ENCODE results near the gene ARHGAP10.

Gene ARHGAP10

DNA sequence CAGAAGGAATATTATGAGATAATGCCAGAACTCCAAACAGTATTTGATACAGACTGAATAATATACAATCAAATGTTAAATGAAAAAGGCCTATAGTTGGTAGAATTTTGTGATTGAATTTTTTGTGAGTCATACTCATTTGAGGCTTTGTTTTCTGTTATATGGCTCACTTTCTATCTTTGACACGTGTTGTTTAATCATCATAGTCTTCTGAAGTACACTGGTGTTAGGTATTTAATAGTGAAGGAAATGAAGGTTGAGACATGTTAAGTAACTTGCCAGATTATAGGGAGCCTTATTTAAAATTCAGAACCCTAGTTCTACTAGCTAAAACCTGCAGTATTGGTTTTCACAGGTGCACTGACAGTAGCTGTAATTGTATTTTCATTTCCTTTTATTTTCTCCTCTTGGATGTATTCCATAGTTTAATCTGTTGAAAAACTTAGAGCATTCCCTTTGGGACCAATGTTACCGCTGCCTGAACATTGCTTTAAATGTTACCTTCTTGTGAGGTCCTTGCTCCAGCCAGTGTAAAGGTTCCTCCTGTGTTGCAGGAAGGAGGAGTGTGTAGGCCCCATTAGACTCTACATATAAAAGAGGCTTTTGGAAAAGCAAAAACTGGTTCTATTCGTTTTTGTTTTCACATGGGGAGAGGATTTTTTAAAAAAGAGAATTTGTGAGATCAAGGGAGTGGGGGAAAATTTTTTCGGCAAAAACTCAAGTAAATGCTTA, 224.1 kb downstream of the ARHGAP10 start:
- DNase-seq (ENCODE audit: low read depth): no peak

- no peak for DNase-seq (ENCODE audit: low read depth)
Observed at GRCh38 chr4:147957446-147957845, 225.6 kb downstream of the ARHGAP10 start.

DNA sequence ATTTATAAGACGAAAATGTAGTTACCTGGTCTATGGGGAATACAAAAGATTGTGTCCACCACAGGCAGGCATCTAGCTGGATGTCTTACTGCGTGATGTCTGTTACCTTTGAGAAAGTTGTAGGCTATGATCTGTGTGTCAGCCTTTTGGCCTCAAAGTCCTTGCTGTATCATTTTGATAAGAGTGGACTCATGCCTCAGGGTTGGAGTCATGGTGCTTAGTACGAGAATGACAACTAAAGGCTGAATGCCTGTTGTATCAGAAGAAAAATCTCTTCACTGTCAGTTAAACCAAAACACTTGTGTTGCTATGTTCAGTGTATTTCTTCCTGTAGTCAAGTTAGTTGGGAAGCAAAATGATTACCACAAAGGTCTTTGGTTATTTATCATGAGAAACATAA, 226.2 kb downstream of the ARHGAP10 start:
- no peak for DNase-seq (ENCODE audit: low read depth)

DNA sequence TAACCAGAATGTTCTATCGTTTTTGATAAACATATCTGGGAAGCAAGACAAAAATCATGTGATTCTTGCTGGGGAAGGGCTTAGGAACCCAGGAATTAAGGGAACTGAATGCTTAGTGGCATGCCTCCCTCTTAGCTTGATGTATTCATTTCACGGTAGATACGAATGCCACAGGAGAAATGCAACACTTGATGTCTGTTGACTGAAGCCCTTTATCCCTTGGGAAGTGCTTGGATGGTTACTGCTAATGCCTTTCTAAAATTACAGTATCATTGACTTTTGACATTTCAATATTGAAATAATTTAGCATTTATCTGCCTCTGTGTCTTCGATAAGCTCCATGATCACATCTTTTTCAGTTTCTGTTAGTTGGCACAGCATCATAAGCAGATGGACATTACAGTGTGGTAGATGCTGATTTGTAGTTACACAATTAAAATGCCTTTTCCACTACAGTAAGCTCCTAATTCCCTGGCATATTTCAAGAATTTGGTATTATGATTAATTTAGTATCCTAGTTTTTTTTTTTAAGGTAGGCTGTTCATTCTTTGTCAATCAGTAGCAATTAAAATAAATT, 226.7 kb downstream of the ARHGAP10 start:
- DNase-seq (ENCODE audit: low read depth): no peak

- DNase-seq (ENCODE audit: low read depth): no peak
Observed at GRCh38 chr4:147960971-147961370, 229.1 kb downstream of the ARHGAP10 start.

GRCh38 chr4:147963839-147964238, 232.0 kb downstream of the ARHGAP10 start:
- no peak for DNase-seq (ENCODE audit: low read depth)

DNA sequence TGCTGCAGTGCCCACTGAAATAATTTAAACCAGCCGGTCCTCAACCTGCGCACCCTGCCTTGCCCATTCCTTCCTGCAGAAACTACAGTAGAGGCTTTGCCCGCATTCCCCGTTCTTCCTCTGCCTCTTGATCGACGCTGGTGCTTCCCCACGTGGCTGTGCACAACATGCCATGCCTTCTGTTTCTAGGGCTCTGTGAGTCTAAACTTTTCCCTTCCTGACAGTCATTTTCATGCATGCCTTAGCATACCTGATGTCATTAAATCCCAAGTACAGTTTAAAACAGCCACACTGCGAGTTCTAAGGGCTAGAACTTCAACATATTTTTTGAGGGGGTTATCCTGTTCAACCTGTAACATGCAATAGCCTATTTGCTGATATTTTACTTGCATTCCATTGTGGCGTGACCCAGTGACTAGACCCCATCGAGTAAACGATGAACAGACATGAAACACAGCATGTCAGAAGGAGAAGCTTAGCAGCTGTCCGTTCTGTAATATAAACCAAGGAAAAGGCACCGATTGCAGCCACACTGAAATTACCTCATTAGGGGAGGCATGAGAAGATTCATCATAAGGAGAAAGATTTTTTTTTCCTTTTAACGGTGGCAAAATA, 232.5 kb downstream of the ARHGAP10 start:
- DNase-seq (ENCODE audit: low read depth): no peak

DNA sequence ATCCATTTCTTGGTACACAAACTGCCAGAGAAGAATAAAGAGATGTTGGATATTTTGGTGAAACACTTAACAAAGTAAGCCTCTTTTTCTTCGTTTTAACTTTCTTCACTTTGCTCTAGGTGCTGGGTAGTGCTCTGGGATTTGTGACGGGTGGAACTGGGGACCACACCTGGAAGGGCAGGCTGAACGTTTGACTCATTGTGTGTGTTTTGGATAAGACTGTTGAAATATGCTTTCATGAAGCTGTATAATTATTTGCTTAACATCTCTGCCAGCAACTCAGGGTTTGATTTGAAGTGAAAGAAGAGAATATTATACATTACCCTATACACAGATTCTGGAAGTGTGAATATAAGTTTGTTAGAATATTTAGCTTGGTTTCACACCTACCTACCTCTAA, 233.2 kb downstream of the ARHGAP10 start:
- no peak for DNase-seq (ENCODE audit: low read depth)

DNA sequence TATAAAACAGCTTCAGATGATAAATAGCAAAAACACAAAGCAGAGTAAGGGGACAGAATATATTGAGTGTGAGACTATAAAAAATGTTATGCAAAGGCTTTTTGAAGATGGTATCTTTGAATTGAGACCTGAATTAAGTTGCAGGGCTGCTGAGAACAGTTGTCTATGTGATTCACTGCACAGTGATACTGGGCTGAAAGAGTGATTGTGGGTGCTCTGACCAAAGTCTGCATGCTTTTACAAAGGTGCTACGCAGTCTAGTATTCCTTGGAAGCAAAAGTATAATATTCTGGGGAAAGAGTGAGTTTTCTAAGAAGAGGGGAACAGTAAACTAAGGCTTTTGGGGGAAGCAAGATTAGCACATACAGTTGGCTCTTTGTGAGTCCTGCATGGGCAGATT, 234.0 kb downstream of the ARHGAP10 start:
- no peak for DNase-seq (ENCODE audit: low read depth)

GRCh38 chr4:147968641-147969040, 236.8 kb downstream of the ARHGAP10 start:
- no peak for DNase-seq (ENCODE audit: low read depth)

- DNase-seq (ENCODE audit: low read depth): no peak
Observed at GRCh38 chr4:147969573-147970385, 237.9 kb downstream of the ARHGAP10 start.

GRCh38 chr4:147971116-147971515, 239.2 kb downstream of the ARHGAP10 start:
- no peak for DNase-seq (ENCODE audit: low read depth)

DNA sequence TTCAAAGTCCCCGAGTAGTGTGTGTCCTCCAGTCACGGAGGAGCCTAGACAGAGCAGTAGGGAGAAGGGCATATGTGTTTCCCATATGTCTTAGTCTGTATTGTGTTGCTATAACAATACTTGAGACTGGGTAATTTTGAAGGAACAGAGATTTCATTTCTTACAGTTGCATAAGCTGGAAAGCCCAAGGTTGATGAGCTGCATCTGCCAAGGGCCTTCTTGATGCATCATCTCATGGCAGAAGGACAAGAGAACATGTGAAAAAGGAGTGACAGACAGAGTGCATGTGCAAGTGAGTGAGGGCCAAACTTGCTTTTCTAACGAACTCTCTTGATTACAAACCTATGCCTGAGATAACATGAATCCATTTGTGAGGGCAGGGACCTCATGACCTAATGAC, 243.4 kb downstream of the ARHGAP10 start:
- DNase-seq (ENCODE audit: low read depth): no peak

GRCh38 chr4:147975933-147976928, 244.3 kb downstream of the ARHGAP10 start:
- DNase-seq (ENCODE audit: low read depth): no peak

DNA sequence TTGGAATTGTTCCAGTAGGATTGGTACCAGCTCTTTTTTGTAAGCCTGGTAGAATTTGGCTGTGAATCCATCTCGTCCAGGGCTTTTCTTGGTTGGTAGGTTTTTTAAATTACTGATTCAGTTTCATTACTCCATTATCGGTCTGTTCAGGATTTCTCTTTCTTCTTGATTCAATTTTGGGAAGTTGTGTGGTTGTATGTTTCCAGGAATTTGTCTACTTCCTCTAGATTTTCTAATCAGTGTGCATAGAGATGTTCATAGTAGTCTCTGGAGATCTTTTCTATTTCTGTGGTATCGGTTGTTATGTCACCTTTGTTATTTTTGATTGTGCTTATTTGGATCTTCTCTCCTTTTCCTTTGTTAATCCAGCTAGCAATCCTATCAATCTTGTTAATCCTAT, 248.7 kb downstream of the ARHGAP10 start:
- DNase-seq (ENCODE audit: low read depth): no peak

GRCh38 chr4:147981305-147981704, 249.4 kb downstream of the ARHGAP10 start:
- DNase-seq (ENCODE audit: low read depth): no peak

DNA sequence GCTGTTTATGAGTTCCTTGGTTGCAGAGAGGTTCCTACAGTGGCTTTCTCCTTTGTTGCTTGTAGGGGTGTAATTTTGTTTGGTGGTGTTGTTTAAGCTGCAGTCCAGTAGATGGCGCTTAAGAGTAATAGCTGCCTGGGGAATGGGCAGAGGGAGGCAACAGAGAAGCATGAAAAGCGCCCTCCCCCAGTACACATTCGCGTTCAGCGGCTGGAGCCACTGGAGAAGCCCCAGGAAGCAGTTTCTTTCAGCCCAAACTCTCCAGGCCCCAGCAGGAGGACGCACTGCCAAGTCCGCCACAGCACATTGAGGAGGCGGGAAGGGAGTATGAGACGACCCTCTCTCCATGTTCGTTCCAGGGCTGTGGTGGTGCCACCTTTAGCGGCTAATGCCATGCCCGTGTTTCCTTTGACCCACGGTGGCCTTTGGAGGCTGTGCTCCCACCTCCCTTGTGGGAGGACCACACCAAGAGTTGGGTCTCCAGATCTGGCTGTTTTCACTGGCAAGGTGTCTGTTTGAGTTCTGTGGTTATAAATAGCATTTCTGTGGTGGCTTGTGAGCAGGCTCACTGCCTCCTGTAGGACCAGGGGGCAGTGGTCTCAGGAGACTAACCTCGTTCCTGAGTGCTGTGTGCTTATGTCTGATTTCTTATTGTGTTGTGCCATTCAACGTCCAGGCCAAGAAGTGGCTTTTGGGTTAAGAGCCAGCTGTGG, 252.3 kb downstream of the ARHGAP10 start:
- no peak for DNase-seq (ENCODE audit: low read depth)

GRCh38 chr4:147984778-147985138, 252.9 kb downstream of the ARHGAP10 start:
- DNase-seq (ENCODE audit: low read depth): no peak

DNA sequence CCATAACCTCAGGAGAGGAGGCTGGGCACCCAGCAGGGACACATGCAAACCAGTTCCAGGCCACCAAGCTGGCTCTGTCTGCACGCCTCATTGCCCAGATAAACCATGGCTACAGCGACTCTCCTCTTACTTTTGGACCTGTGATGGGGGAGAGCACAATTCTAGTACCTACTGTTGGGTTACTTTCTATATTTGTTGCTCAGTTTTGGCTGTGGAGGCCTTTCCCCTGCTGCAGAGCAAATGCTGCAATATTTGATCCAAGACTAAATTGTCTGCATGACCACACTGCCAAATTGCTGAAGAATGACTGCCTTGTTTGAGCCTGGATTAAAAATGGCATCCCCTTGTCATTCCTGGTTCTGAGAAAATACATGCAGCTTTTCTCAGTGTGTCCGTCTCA, 253.5 kb downstream of the ARHGAP10 start:
- DNase-seq (ENCODE audit: low read depth): no peak

DNA sequence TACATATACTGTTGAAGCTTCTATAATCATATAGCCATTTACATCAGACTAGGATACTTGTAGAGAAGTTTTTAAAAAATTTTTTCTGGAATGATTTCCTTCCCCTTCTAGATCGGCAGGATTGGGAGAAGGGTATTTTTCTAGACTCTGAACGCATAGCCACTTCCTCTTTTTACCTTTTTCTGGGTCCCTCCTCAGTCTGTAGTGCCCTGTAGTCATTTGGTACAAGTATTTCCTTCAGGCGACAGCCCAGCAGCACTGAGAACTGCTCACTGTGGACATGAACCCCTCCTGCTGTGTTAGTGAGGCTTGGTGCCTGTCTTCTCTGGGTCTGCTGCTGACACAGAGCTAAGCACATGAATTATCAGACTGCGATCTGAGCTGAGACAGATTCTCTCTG, 255.4 kb downstream of the ARHGAP10 start:
- DNase-seq (ENCODE audit: low read depth): no peak

Measured in HS-27A (cell line).